Stimulated activated CD8-positive, alpha-beta memory T cell treated with anti-CD3 and anti-CD28 coated beads, Interleukin-7, amount 100 ng/mL, for 48 hours (primary cell): Measurements from ENCODE around the gene NDUFA8.

ENCODE experiments used
- DNase-seq, 2 donors: peaks; one replicate each; pipeline ENCODE4 v3.0.0-alpha.2; 2020; ENCODE audit warnings: low read depth in 1 of 2; ENCODE audit errors: extremely low read depth in 1 of 2

NDUFA8 gene

GRCh38 chr9:122186301-122186700 is 26.7 kb upstream of the NDUFA8 start:
- no peak for DNase-seq

- DNase-seq: no peak
Measured at GRCh38 chr9:122184551-122184950, 25.0 kb upstream of the NDUFA8 start.

GRCh38 chr9:122183501-122183900 is 23.9 kb upstream of the NDUFA8 start:
- no peak for DNase-seq

DNA sequence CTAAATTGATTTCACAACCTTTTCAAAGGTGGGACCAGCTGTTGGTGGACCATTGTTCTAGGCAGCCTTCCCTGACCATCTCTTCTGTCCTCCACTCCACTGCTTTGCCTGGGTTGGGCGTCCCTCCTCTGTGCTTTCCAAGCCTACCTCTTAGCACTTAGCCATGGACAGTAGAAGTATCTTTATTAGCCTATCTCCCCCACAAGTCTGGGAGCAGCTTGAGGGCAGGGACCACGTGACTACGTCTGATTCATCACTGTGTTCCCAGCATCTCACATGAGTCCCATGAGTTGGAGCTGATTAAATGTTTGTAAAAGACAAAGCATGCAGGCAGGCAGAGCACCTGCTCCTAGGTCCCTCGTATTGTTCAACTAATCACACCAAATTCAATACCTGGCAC is 21.1 kb upstream of the NDUFA8 start:
- DNase-seq: no peak

- DNase-seq: no peak
Measured at GRCh38 chr9:122179690-122180074, 20.1 kb upstream of the NDUFA8 start.

- no peak for DNase-seq
Measured at GRCh38 chr9:122179054-122179689, 19.6 kb upstream of the NDUFA8 start.

DNA sequence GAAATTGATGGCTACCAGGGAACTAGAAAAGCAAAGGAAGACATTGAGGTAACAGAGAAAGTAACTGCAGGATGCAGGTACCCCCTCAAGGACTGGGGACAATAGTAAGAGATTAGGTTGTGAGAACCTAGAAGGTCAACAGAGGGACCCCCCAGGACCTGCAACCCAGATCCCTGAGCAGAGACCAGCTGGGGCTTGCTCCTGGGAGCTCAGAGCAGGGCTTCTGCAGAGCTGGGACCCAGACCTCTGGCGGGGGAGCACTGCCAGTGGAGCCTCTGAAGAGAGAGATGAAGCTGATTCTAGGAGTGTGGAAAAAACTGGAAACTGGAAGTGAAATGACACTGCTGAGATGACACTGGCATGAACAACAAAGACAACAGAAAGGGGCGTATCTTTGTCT is 17.3 kb upstream of the NDUFA8 start:
- DNase-seq: no peak

- no peak for DNase-seq
Measured at GRCh38 chr9:122173670-122174069, 14.1 kb upstream of the NDUFA8 start.

- DNase-seq: no peak
Measured at GRCh38 chr9:122172131-122172530, 12.6 kb upstream of the NDUFA8 start.

DNA sequence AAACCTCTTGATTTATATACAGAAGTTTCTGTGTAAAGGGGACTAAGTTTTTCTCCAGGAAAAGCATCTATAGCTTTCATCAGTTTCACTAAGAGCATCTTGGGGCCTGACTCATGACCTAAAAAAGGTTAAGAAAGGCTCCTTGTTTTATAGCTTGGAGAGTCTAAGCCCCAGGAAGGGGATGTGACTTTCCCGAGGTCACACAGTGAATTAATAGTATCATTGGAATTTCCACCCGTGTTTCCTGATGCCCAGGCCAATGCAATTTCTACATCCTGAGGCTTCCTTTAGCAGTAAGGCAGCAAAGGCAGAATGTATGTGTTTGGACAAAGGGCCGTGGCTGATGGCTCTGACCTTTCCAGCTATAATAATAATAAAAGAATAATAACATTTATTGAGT is 8.8 kb upstream of the NDUFA8 start:
- DNase-seq: no peak

DNA sequence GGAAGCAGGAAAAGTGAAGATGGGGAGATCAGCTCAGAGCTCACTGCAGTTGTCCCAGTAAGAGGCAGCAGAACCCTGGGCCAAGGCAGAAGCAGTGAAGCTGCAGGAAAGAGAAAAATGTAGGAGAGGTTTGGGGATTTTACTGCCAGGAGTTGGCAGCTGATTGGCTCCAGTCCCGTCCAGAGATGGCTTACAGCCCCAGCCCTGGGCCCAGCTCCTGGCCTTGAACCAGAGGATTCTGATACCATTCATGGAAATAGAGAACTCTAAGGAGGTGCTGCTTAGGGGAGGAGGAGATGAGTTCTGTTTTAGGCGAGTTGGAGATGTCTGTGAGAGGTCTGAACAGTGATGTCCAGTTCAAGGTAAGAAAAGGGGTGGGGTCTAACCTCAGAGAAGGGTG is 4.7 kb upstream of the NDUFA8 start:
- DNase-seq: no peak

GRCh38 chr9:122162415-122162814 is 2.8 kb upstream of the NDUFA8 start:
- DNase-seq: no peak

GRCh38 chr9:122159925-122160246 is 307 bp upstream of the NDUFA8 start:
- DNase-seq: no peak

DNA sequence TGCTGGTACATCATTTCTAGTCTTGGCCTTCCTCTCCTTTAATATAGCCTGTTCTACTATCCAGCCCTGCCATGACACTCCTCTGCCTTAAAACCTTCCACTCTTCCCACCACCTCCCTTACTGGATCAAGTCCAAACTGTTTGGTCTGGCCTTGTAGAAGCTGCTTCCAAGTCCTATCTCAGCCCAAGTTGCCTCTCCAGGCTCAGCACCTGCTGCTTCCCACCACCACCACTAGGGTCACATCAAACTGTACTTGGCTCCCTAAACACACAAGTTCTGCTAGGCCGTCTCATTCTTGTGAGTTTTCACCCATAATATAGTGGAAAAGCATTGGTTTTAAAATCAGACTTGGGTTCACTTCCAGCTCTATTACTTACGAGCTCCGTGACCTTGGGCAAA is 1.4 kb downstream of the NDUFA8 start:
- no peak for DNase-seq

GRCh38 chr9:122155796-122156195 is 3.8 kb downstream of the NDUFA8 start:
- no peak for DNase-seq

GRCh38 chr9:122151267-122151828 is 8.2 kb downstream of the NDUFA8 start:
- no peak for DNase-seq

GRCh38 chr9:122145592-122145863 is 14.1 kb downstream of the NDUFA8 start:
- no peak for DNase-seq

DNA sequence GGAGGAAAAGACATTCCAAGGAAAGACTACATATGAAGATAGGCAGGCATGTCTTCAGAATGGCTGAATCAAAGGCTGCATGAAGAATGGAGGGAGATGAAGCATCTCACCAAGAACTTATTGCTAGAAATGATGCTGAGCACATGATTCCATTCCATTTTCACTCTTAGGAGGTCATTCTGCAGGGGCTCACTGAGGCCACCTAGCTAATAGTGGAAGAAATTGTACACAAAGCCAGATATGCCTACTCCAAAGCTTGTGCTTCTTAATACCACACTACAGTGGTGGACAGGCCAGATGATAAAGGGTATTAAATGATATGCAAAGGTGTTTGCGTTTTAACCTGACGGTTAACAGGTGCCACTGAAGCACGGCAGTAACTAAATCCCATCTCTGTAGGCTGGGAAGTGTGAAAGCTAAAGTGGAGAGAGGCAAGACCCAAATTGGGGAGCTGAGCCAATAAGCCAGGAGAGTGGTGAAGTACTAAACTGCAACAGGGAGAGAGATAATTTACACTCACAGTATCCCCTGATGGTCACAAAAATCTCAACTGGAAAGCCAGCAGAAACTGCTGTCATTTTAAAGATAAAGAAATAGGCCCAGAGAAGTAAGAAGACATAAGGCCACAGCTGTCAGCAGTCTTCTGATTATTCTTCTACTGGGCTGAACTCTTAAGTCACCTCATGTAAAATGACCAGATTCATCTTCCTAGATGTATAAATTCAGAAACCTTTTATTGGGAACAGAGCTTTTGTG is 14.6 kb downstream of the NDUFA8 start:
- no peak for DNase-seq

- DNase-seq: no peak
Measured at GRCh38 chr9:122143876-122144405, 15.6 kb downstream of the NDUFA8 start.

DNA sequence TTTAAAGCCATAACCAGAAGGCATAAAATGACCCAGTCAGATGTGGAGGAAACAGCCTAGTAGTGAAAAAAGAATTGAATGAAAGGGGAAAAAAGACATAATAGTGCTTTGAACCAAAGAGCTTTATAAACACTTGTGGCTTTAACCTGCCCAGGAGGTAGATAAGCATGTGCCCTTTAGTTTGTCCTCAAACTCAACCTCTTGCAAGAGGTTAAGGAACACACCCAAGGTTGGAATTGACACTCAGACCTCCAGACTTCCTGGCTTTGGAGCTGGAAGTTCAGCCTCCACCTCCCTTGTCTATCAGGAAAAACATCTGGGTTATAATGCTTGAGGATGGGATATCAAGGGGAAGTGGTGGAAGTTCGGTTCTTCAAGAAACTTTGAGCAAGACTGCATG is 16.3 kb downstream of the NDUFA8 start:
- DNase-seq: no peak

GRCh38 chr9:122141671-122142070 is 17.9 kb downstream of the NDUFA8 start:
- no peak for DNase-seq

GRCh38 chr9:122140368-122141193 is 19.0 kb downstream of the NDUFA8 start:
- no peak for DNase-seq
